Measurements from ENCODE around the gene ZNF423. TPM values are rescaled to one million over a fixed set of nuclear protein-coding genes. Genes with fewer than 3 reads are reported as not detected.

ZNF423 gene
- total RNA-seq, 1 donor from 2014 or later: 11.9 TPM

DNA sequence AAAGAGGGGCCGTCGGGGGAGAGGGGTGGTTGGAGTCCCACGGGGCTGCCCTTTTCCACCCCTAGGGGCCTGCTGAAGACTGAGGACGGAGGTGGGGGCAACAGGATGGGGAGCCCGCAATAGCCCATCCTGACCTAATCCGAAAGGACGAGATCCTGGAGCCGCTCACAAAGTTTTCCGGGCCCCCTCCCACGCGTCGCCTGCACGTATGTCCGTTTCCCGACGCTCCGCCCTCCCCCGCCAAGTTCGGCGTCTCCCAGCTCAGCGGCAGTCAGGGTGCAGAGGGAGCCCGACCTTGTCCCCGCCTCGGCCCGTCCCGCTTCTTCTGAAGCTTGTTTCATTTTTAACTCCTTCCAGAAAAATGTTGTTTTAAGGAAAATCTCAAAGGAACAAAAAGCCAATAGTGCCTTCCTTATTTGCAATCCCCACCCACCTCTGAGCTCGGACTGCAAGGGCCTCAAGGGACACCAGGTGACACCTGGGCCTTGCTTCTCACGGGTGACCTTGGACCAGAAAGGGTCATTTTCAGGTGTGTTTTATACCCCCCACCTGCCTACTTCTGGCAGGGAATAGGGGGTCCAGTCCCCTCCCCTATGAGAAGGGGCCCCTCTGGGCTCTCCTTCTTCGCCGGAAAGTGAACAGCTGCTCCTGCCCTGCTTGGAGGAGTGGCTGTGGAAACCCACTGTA lies 3.4 kb upstream of the ZNF423 start:
- intact Hi-C loops (cut with DNase I): no loop called here
- DNase-seq: peak; percentile 73
- peaks cover 7% of the 10 kb centered on the region for H3K27me3 ChIP-seq

DNA sequence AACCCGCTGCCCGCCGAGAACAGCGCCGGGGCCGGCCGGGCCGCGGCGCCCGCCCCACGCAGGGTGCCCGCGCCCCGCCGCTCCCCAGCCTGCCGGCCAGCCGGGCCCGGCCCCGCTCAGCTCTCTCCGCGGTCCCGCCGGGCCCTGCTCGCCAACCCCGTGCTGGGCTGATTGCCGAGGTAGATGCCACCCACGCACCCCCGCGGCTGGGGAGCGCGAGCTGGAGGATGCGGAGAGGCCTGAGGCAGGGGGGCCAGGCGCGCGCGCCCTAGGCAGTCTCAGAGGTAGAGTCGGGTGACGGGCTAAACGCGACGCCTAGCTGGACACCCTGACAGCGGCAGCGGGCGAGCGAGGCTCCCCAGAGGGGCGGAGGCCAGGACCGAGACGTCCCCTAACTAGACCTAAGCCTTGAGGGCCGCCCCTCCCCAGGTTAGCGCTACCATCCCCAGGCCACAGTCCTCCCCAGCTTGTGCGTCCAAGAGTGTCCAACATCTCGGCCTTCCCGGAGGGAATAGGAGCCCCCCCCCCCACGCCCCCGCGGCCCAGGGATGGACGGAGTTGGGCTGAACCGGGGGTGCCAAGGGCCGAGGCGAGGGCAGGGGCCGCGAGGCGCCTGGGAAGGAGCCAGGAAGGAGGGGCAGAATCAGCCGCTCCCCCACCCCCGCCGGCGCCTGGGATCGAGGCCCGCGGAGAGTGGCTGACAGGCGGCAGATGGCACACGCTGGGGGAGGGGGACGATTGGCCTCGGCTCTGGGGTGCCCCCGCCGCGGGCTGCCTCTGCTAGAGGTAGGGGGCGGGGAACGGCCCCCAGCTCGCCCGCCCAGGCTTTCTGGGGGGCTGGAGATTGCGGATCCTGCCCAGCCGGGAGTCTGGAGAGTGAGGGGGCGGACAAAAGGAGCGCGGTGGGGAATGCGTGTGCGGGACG lies 2.5 kb upstream of the ZNF423 start:
- peak; percentile 79 for DNase-seq
- intact Hi-C loops (cut with DNase I): no loop called here
- ATAC-seq: peak; percentile 0

More for the DNA sequence above, 3.4 kb upstream of the ZNF423 start:
- Histone ChIP-seq H3K4me3 (peak overlapping the region; percentile 66), H3K4me1 (peaks cover 18% of the 10 kb centered on the region), H3K9me3 (no peaks in the 10 kb centered on the region), H3K27ac (peak overlapping the region; percentile 70), H3K36me3 (no peaks in the 10 kb centered on the region)
- TF ChIP-seq, protein P1, sequence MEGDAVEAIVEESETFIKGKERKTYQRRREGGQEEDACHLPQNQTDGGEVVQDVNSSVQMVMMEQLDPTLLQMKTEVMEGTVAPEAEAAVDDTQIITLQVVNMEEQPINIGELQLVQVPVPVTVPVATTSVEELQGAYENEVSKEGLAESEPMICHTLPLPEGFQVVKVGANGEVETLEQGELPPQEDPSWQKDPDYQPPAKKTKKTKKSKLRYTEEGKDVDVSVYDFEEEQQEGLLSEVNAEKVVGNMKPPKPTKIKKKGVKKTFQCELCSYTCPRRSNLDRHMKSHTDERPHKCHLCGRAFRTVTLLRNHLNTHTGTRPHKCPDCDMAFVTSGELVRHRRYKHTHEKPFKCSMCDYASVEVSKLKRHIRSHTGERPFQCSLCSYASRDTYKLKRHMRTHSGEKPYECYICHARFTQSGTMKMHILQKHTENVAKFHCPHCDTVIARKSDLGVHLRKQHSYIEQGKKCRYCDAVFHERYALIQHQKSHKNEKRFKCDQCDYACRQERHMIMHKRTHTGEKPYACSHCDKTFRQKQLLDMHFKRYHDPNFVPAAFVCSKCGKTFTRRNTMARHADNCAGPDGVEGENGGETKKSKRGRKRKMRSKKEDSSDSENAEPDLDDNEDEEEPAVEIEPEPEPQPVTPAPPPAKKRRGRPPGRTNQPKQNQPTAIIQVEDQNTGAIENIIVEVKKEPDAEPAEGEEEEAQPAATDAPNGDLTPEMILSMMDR (IDR thresholded peaks at IDR 0.05): no peak
- ATAC-seq: peak; percentile 1

DNA sequence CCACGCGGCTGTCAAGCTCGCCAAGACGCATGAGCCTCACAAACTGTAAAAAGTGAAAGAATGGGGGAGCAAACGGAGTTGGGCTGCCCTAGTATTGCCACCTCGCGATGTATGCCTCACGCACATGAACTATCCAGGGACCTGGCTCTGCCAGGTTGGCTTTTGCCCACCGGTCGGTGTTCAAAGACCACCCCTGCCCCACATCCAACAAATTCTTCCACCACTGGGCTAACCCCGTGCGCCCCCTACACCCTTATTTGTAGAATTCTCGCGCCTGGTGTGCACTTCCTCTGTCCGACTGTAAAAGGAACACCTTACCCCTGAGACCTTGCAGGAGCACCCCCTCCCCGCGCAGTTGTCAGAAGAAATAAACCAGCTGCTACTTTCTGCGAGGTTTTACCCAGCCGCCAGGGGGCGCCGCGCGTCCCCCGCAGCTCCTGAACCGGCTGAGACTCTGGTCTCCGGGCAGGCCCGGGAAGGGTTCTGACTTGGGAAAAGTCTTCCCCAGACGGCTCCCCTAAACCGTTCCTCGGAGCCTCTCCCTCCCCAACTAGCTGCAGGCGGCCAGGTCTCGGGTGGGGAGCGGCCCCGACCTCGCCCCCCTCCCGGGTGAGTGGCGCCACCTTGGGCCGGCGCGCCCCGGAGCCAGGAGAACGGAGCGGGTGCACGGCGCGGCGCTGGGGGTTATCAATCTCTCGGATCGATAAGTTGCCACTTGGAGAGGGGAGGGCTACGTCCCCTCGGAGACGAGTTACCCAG lies 1.7 kb upstream of the ZNF423 start:
- H3K36me3 ChIP-seq: no peaks in the 10 kb centered on the region
- H3K4me1 ChIP-seq: peaks cover 32% of the 10 kb centered on the region
- H3K4me3 ChIP-seq: peak overlapping the region; percentile 66
- H3K27me3 ChIP-seq: peaks cover 7% of the 10 kb centered on the region
- H3K27ac ChIP-seq: peak overlapping the region; percentile 42
- intact Hi-C loops (cut with DNase I): no loop called here
- no peaks in the 10 kb centered on the region for H3K9me3 ChIP-seq
- ATAC-seq (peak; percentile 35), DNase-seq (peak; percentile 76)
- TF ChIP-seq, protein P1 (IDR thresholded peaks at IDR 0.05): peak; percentile 84

More for the DNA sequence above, 2.5 kb upstream of the ZNF423 start:
- H3K4me1 ChIP-seq: peaks cover 25% of the 10 kb centered on the region
- H3K36me3 ChIP-seq: no peaks in the 10 kb centered on the region
- no peaks in the 10 kb centered on the region for H3K9me3 ChIP-seq
- TF ChIP-seq, protein P1 (IDR thresholded peaks at IDR 0.05): no peak
- peaks cover 7% of the 10 kb centered on the region for H3K27me3 ChIP-seq
- H3K27ac ChIP-seq: peak overlapping the region; percentile 70
- H3K4me3 ChIP-seq: peak overlapping the region; percentile 66

DNA sequence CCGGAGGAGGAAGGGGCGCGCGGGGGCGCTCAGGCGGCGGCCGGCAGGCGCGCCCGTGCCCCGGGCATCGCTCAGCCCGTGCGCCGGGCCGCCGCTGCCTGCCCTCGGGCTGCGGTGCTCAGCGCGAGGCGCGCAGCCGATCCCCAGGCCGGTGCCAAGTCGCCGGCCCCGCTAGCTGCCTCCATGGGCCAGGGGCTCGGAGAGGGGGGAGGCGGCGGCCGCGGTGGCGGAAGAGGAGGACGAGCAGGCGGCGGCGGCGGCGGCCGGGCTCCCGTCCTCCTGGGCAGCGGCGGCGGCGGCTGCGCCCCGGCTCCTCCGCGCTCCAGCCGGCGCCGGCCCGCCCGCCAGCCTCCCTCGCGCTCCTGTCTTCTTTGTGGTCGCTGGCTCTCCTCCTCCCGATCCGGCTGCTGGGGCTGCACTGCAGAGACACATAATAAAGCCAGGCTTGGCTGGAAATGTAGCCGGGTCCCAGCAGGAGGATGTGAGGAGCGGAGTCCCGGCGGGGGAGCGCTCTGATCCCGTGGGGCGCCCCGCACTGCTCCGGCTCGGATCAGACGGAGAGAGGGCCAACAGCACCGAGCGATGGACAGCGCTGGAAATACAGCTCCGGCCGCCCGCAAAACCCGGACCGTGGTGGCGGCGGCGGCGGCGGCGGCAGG lies 889 bp upstream of the ZNF423 start:
- H3K27ac ChIP-seq: no peak overlapping the region
- intact Hi-C loops (cut with DNase I): no loop called here

More for the DNA sequence above, 889 bp upstream of the ZNF423 start:
- peak; percentile 66 for ATAC-seq
- DNase-seq: peak; percentile 86
- no peaks in the 10 kb centered on the region for H3K36me3 ChIP-seq
- peaks cover 32% of the 10 kb centered on the region for H3K4me1 ChIP-seq
- TF ChIP-seq, protein P1 (IDR thresholded peaks at IDR 0.05): no peak
- peaks cover 7% of the 10 kb centered on the region for H3K27me3 ChIP-seq
- no peaks in the 10 kb centered on the region for H3K9me3 ChIP-seq
- peak overlapping the region; percentile 66 for H3K4me3 ChIP-seq
